Stimulated activated CD4-positive, alpha-beta T cell treated with anti-CD3 and anti-CD28 coated beads, Interleukin-1b, Interleukin-23, amount 100 ng/mL, for 4 hours (primary cell): ENCODE results near the gene E2F1.

Experiments
- DNase-seq, 2 donors: peaks; one replicate each; pipeline ENCODE4 v3.0.0-alpha.2; 2020; ENCODE audit warnings: low read depth in 2 of 2

The E2F1 gene

DNA sequence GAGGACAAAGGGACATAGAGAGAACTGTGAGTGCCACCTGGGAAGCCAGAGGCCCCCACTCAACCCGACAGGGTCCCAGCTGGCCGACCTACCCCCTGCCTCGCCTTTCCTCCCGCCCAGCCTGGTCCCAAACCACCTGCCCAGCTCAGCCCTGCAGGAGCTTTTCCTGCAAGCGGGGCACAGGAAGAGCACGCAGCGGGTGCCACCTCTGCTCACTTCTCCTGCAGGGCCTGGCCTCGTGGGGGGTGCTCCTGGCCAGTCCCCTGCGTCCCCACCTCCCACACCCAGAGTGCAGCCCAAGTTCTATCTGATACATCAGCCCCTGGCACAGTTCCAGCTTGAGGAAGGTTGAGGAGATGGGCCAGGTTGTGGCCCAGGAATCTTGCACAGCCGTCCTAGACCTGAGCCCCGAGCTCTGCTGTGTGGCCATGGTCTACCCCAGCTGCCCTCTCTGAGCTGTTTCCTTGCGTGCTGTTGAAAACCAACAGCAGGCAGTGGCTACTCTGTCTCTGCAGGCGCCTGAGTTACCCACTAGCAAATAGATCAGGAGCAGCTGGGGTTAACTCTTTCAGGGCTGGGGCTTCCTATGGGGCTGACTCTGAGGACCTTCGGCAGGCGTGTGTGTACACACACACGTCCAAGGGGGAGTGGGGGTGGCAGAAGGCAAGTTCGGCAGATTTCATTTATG, 13.6 kb downstream of the E2F1 start:
- no peak for DNase-seq

DNA sequence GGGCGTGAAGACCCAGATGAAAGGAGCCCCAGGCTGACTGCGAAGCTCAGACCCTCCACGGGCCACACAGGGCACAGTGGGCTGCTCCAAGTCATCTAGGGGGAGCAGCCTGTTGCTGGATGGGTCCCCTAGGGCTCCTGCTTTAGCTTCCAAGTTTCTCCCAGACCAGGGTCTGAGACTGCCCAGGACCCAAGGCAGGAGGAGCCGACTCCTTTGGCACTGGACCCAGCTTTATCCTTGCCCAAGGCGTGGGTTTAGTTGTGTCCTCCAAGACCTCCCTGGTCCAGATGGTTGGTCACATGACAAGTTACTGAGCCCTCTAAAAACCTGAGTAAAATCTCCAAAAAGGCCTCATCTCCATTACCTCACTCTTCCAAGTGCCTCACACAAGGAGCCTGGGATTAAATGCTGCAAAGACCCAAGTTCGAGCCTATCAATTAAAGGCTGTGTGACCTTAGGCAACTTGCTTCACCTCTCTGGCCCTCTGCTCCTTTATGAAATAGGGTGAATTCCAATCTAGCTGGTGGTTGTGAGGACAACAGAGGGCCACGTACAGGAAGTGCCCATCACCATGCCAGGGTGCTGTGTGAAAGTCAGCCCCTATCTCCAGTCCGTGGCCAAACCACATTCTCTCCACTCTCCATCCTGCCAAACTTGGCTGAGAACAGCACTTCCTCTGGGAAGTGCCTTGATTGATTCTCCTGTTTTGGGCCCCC, 14.5 kb downstream of the E2F1 start:
- no peak for DNase-seq

DNA sequence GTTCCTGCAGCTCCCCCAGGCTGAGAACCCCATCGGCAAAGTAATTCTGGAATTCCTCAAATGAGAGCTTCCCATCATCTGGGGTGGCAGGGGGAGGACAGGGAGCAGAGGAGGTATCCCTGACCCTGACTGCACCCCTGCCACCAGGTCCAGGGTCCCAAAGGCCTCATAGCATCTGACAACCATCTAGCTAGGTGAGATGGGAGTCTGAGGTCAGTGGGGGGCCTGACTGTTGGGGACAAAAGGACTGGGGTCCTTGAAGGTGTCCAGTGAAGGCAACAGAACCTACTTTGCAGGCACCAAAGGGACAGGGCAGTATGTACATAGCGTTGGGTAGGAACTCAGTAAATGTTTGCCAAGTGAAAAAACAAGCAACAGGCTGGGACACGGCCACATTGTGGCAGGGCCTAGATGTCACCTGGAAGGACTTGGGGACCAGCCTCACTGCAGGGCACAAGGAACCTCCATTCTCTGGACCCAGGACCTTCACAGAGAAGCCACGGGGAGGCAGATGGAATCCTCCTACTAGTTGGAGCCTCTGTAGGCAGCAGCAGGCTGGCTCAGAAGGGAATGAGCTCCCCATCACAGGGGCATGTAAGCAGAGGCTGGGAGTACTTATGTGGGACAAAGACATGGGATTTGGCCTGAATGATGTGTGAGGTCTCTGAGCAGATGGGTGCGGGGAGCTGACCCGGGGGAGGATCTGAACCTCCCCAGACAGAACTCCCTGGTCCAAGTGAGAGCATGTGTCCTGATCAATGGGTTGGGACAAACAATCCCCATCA, 15.3 kb downstream of the E2F1 start:
- DNase-seq, result no peak

DNA sequence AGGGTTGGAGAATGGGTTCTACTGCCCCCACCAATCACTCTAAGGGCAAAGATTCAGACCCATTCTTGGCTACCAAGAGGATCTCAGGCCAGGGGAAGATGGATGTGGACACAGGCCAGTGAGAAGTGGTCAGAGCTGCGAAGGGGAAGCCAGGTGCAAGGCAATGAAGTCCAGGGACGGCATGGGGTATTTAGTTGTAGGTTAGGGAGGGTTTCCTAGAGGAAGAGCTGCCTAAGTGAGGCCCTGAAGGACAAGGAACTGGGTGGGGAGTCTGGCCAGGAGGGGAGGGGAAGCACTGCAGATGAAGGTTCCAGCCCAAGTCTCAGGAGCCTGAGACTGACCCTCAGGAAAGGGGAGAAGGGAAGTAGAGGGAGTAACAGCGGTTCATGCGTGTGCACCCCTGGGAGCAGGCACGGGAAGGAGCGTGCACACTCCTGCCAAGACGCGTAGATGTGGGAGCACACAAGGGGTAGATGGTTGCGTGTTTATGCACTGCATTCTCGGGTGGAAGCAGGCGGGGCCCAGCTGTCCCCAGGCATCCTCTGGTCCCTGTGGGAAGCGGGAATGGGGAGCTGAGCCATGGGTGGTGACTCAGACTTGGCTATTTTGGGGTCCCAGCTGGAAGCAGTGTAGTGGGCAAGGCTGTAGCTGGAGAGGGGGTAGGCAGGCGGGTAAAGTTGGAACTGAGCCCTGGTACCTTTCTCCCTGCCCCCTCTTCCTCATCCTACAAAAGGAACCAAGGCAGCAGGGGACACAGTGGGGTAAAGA, 16.1 kb downstream of the E2F1 start:
- DNase-seq, result no peak

DNA sequence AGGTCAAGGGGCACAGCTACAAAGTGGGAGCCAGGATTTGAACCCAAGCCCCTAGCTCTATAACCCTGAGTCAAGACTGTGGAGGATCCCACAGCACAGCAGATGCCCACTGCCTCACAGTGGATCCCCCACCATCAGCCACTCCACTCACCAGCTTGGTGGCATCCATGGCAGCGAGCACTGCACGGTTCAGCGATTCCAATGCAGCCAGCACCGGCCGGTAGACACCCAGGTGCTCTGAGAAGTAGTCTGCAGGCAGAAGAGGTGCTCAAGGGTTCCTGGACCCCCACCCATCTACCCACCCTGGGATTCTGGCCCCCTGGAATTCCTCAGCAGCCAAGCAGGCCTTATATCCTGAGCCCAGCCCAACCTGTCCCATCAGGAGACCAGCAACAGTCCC, 17.0 kb downstream of the E2F1 start:
- DNase-seq, result no peak

DNA sequence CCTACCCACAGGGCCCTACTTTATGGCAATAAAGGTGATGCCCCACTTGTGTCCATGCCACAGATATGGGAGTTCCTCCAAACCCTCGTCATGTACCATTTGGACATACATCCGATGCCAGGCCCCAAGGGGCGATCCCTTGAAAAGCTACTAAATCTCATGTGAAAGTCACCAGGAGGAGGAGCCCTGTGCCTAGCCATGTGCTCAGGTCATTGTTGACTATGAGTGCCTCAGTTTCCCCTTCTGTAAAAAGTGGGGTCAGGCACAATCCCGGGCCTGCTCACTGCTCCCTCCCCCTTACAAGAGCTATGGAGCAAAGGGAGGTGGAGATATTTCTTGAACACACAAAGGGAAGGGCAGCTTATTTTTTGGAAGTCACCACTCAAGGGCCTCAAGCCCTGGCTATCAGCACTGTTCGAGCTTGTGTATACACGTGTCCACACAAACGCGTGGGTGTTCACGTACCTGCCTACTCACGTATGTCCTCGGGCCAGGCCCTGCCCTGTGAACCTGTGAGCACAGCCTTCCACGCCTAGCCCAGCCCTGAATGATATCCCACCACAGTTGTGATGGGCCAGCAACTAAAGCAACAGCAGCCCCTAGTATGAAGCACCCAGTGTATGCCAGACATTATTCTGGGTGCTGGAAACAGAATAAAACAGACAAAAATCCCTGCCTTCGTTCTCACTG, 17.6 kb downstream of the E2F1 start:
- DNase-seq, result no peak

DNA sequence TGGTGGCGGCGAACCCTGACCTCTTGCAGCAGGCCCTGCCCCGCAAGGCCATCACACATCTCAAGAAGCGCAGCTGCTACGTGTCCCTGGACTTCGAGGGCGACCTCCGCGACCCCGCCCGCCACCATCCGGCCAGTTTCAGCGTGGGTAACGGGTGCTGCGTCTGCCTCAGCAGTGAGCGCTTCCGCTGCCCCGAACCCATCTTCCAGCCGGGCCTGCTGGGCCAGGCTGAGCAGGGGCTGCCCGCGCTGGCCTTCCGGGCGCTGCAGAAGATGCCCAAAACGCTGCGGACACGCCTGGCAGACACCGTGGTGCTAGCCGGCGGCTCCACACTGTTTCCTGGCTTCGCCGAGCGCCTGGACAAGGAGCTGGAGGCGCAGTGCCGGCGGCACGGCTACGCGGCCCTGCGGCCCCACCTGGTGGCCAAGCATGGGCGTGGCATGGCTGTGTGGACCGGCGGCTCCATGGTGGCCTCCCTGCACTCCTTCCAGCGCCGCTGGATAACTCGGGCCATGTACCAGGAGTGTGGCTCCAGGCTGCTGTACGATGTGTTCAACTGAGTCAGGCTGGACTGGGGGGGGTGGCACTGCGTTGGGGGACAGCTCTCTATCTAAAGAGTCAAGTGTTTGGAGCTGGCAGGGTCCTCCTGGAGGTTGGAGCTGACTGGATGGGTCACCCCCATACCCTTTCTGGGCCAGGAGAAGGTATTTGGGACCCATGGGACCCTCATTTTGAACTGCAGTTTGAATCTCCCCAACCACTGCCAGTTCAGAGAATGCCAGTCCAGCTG, 18.3 kb downstream of the E2F1 start:
- DNase-seq, result peak; percentile 61 to 70

DNA sequence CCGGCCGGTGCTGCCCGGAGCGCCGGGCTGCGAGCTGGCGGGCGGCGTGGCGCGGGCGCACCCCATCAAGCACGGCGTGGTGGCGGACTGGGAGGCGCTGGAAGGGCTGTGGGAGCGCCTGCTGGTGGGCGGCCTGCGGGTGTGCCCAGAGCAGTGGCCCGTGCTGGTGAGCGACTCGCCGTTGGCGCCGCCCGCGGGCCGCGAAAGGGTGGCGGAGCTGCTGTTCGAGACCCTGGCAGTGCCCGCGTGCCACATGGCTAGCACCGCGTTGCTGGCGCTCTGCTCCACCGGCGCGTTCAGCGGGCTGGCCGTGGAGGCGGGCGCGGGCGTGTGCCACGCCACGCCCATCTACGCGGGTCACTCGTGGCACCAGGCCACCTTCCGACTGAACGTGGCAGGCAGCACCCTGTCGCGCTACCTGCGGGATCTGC, 18.9 kb downstream of the E2F1 start:
- DNase-seq, result peak; percentile 39 to 46

DNA sequence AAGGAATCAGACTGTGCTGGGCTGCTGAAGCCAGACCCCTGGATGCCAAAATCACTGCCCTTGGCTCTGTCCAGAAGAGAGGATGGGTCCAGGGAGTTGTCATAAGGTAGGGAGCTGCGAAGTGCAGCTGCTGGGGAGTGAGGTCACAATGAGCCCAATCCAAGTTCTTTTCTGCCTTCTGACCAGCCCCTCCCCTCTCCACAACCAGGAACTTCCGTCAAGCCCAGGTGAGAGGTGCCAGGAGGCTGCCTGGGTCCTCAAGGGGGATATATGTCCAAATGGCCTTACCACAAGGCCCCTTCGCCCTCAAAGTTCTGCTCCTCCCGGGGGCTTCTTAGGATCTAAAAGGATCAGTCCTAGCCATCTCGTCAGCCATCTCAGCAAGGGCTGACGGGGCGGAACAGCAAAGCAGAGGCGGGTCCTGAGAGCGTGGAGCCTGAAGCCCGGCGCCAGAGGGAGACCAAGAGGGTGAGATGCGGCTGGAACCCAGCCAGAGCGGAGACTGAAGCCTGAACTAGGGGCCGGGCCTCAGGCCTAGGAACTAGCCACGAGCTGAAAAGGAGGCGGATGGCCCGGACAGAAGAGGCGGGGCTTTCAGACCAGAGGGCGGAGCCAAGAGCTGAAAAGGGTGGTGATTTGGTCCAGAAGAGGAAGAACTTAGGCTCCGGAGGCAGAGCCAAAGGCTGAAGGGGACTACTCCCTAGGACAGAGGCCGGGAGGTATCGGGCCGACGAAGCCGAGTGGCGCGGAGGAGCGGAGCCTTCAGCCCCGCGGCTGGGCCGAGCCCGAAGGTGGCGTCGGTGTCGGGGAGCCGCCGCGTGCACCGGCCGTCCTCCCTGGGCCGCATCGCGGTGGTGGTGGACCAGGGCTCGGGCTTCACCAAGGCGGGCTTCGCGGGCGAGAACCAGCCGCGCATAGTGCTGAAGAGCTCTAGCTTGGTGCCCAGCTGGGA, 19.6 kb downstream of the E2F1 start, which contains the start of gene ACTL10:
TSS of gene ACTL10 (plus strand) at position 651 of the 952 bp plus-strand sequence. CDS start 555 bp downstream, outside the sequence.
- DNase-seq, result peak; percentile 63 to 76

DNA sequence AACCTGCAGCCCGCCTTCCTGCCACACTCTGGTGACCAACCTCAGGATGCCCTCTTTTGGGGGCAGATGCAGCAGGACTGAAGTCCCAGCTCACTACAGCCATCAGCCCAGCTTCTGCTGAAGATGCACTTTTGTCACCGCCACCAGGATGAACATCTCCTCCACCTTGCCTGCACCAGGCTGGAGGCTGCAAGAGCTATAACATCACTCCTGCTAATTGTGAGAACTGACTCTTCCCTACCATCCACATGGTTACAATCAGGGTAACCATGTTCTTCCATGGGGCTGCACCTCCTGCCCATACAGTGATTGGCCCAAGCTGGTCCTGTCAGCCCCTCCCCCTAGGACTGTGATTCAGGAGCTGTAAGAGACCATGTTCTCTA, 21.4 kb downstream of the E2F1 start:
- DNase-seq, result no peak

DNA sequence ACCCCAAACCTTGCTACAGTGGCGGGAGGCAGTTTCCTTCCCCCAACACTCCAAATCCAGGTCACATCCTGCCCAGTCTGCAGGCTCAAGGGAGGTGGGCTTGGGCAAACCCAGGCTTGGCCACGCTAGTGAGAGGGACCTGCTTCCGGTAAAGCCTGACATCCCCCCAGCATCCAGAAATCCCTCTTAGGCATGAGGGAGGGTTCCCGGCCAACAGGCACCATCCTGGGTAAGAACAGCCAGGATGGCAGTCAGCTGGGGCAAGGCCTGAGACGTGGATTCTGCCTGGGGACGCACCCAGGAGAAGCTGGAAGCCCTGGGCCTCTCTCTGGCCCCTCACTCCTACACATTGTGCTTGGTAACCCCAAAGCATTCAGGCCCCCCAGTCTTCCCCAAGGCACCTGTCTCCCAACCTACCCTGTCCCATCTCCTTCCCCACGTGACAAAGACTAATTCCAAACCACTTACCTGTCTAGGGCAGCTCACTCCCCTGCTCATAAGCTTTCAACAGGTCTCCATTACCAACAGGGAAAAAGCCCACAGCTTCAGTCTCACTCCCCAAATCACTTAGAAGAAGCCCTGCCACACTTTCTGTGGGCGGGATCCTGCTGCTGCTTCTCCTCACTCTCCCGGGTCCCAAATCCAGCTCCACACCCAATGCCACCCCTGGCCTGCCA, 22.0 kb downstream of the E2F1 start:
- no peak for DNase-seq

DNA sequence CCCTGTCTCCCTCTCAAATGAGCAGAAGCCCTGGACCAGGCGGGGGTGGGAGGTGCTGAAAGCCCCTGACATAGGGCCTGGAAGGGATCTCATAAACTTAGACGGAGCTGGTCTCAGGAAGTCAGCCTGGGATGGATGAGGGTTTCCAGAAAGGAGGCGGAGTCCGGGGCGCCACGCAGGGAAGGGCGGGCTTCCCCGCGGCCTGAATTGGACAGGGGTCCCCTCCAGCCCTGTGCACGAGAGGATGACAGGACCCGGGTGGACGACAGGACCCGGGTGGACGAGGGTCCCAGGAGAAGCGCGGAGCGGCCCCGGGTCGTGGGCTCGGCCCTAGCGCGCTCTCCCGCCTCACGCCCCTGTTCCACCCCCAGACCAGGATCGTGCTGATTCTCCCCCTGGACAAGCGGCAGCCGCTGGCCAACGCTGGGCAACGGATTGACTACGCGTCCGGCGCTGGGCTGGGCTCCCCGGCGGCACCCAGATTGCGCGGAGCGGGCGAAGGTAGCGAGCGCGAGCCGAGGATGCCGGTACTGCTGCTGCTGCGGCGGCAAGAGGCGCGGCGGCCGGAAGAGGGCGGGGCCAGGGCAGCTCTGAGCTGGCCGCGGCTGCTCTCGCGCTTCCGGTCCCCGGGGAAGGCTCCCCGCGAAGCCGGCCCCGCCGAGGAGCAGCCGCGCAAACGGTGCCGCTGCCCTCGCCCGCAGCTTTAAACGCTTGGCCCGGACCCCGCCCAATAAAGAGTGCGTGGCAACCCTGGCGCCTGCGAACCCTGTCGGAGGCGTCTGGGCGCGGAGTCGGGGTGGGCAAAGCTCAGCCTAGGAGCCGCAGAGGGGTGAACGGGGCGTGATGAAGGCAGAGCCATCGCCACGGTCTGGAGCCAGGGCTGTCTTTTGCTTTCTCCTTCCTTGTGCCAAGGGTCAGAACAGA, 22.8 kb downstream of the E2F1 start:
- DNase-seq, result peak; percentile 66 to 81

DNA sequence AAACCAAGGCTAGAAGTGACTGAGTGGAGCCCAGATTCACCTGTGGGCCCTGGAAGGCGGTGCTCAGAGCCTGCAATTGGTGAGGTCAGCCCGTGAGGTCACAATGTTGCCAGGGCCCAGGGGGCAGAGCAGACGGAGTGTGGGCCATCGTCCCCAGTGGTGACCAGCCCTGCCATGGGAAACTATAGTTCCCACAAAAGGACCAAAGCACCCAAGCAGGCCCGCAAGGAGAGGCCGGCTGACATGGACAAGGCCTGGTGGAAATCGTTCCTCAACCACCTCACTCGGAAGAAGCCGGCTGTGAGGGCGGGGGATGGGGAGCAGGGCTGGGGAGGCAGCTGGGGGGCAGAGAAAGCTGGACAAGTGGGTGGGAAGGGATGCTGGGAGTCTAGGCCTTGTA, 24.0 kb downstream of the E2F1 start, which contains the start of gene C20orf144:
TSS of gene C20orf144 (plus strand) at position 156 of the 400 bp plus-strand sequence. CDS start at position 175, 19 bp downstream.
- no peak for DNase-seq

DNA sequence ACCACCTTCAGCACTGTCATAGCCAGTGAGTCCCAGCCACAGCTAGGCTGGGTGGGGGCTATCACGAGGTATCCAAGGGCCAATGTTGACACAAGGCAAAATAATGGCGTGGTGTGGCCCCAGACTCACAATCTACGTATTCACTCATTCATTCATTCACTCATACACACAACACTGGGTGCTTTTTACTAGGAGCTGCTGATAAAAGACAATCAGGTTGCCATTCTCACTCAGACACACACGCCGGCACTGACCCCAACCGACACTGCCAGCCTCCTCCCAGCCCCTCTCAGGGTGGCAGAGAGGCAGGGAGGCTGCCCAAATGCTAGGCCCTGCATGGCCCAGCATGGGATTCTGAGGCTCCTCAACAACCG, 25.5 kb downstream of the E2F1 start:
- no peak for DNase-seq

DNA sequence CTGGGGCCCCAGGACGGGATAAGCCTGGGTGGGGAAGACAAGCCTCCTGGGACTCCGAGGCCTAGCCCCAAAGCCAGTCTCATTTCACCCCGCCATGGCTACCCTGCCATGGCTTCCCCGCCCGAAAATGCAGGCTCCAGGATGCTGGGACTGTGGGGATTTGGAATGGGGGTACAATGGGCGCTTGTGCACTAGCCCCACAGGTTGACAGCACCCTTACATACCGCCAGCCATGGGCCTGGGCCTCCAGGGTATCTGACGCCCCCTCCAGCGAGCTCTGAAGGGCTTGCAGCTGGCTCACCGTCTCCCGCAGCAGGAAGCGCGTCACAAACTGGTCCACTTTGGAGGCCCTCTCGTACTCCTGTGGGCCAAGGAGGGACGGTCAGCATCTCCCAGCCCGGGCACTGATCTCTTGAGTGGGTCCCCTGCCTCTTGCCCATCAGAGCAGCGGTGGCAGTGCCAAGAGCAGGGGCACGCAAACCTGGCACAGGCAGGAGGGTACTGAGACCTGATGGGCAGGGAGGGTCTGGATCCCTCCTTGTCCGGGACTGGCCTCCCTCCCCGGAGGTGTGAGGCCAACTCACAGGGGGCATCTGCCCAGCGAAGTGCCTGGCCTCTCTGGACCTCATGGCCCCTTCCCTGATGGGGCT, 26.0 kb downstream of the E2F1 start:
- DNase-seq, result no peak

DNA sequence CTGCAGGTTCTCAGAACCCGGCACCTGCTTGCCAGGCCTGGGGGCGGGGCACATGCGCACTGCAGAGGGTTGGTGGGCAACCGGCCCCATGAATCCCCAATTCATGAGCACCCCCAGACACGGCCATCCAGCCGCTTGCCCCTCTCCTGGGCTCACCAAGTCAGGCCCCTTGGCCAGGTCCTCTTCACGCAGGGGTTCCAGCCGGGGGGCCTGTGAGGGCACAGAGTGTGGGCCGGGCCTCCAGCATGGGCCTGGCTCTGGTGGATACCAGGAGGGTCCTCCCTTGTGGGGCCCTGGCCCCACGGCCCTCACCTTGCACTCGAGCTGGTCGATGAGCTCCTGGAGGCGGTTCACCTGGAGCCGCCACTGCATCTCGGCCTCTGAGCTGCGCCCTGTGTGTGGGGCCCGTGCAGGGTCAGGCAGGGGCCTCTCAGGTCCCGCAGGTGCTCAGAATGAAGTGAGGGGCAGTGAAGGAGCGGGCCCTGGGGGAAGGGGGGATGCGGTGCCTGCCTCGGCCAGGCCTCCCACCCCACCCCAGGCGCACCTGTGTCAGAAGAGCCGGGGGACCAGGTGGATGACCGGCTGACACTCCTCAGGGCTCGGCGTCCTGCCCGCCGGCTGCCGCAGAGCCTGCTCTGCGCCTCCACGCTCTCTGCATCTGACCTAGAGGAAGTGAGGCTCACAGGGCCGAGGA, 26.7 kb downstream of the E2F1 start:
- DNase-seq, result no peak
